ENCODE data around the gene WWOX. TPM values are rescaled to one million over a fixed set of nuclear protein-coding genes. Genes with fewer than 3 reads are reported as not detected.

Gene WWOX
- total and polyA plus RNA-seq, 2 experiments from 2014 or later = 17.0 to 39.8 TPM

GRCh38 chr16:78668393-78668792, 568.9 kb downstream of the WWOX start:
- Histone ChIP-seq H3K9me3 (ENCODE audit: low read depth) (no peaks in the 10 kb centered on the region), H2AFZ (no peak overlapping the region), H3K4me3 (no peak overlapping the region), H4K20me1 (ENCODE audit: insufficient read depth, poor library complexity, severe bottlenecking) (no peaks in the 10 kb centered on the region), H3K9me2 (replicated peaks; ENCODE audit: insufficient read depth) (no peaks in the 10 kb centered on the region), H3K36me3 (replicated peaks; ENCODE audit: insufficient read depth, low read depth) (no peaks in the 10 kb centered on the region), H3K79me2 (no peaks in the 10 kb centered on the region), H3K27me3 (no peaks in the 10 kb centered on the region), H3K4me2 (no peak overlapping the region), H3K27ac (no peak overlapping the region), H3K4me1 (ENCODE audit: insufficient read depth) (peaks cover 3% of the 10 kb centered on the region)
- 90% methylated on average over 3 of the region's 3 CpGs for WGBS (ENCODE audit: low lambda C conversion rate, missing lambda C conversion rate)
- no peak for DNase-seq (ENCODE audit: low spot score)
- TF ChIP-seq EZH2phosphoT487 (IDR thresholded peaks at IDR 0.05; ENCODE audit: low read depth, severe bottlenecking, unreplicated experiment) = no peak
- TF ChIP-seq CTCF (IDR thresholded peaks at IDR 0.05; ENCODE audit: poor library complexity) = no peak
- no peak for TF ChIP-seq EZH2 (IDR thresholded peaks at IDR 0.05; ENCODE audit: borderline replicate concordance)

GRCh38 chr16:78669994-78670393, 570.5 kb downstream of the WWOX start:
- Histone ChIP-seq H3K9me3 (ENCODE audit: low read depth) (no peaks in the 10 kb centered on the region), H2AFZ (no peak overlapping the region), H3K4me3 (no peak overlapping the region), H3K36me3 (replicated peaks; ENCODE audit: insufficient read depth, low read depth) (no peaks in the 10 kb centered on the region), H3K79me2 (no peaks in the 10 kb centered on the region), H3K4me1 (ENCODE audit: insufficient read depth) (peaks cover 3% of the 10 kb centered on the region), H3K27ac (no peak overlapping the region), H3K9me2 (replicated peaks; ENCODE audit: insufficient read depth) (no peaks in the 10 kb centered on the region), H4K20me1 (ENCODE audit: insufficient read depth, poor library complexity, severe bottlenecking) (no peaks in the 10 kb centered on the region), H3K27me3 (no peaks in the 10 kb centered on the region), H3K4me2 (no peak overlapping the region)
- no peak for DNase-seq (ENCODE audit: low spot score)
- no peak for TF ChIP-seq EZH2 (IDR thresholded peaks at IDR 0.05; ENCODE audit: borderline replicate concordance)
- TF ChIP-seq CTCF (IDR thresholded peaks at IDR 0.05; ENCODE audit: poor library complexity) = no peak
- TF ChIP-seq EZH2phosphoT487 (IDR thresholded peaks at IDR 0.05; ENCODE audit: low read depth, severe bottlenecking, unreplicated experiment) = no peak
- WGBS (ENCODE audit: low lambda C conversion rate, missing lambda C conversion rate) = 90% methylated on average over 9 of the region's 9 CpGs

- H2AFZ ChIP-seq = no peak overlapping the region
- H3K9me2 ChIP-seq (replicated peaks; ENCODE audit: insufficient read depth) = no peaks in the 10 kb centered on the region
- WGBS (ENCODE audit: low lambda C conversion rate, missing lambda C conversion rate) = 95% methylated on average over 17 of the region's 17 CpGs
- peaks cover 23% of the 10 kb centered on the region for H3K4me1 ChIP-seq (ENCODE audit: insufficient read depth)
- no peak overlapping the region for H3K4me3 ChIP-seq
- no peaks in the 10 kb centered on the region for H3K79me2 ChIP-seq
- no peaks in the 10 kb centered on the region for H3K9me3 ChIP-seq (ENCODE audit: low read depth)
- H4K20me1 ChIP-seq (ENCODE audit: insufficient read depth, poor library complexity, severe bottlenecking) = no peaks in the 10 kb centered on the region
- no peak overlapping the region for H3K27ac ChIP-seq
- TF ChIP-seq CTCF (IDR thresholded peaks at IDR 0.05; ENCODE audit: poor library complexity) (no peak), EZH2phosphoT487 (IDR thresholded peaks at IDR 0.05; ENCODE audit: low read depth, severe bottlenecking, unreplicated experiment) (no peak), EZH2 (IDR thresholded peaks at IDR 0.05; ENCODE audit: borderline replicate concordance) (no peak)
- no peaks in the 10 kb centered on the region for H3K36me3 ChIP-seq (replicated peaks; ENCODE audit: insufficient read depth, low read depth)
- no peak overlapping the region for H3K4me2 ChIP-seq
- H3K27me3 ChIP-seq = no peaks in the 10 kb centered on the region
- DNase-seq (ENCODE audit: low spot score) = no peak
These were observed 573.5 kb downstream of the WWOX start for GRCh38 chr16:78672779-78673556.

Data from hepatocyte (in vitro differentiated cells).